Measurements from ENCODE around the gene RBMS3.
"Not testable (repeated sequence)": the region's sequence is repeated elsewhere in the genome, so short reads cannot be mapped to it uniquely, and the experiment has no call there.

RBMS3 gene

DNA sequence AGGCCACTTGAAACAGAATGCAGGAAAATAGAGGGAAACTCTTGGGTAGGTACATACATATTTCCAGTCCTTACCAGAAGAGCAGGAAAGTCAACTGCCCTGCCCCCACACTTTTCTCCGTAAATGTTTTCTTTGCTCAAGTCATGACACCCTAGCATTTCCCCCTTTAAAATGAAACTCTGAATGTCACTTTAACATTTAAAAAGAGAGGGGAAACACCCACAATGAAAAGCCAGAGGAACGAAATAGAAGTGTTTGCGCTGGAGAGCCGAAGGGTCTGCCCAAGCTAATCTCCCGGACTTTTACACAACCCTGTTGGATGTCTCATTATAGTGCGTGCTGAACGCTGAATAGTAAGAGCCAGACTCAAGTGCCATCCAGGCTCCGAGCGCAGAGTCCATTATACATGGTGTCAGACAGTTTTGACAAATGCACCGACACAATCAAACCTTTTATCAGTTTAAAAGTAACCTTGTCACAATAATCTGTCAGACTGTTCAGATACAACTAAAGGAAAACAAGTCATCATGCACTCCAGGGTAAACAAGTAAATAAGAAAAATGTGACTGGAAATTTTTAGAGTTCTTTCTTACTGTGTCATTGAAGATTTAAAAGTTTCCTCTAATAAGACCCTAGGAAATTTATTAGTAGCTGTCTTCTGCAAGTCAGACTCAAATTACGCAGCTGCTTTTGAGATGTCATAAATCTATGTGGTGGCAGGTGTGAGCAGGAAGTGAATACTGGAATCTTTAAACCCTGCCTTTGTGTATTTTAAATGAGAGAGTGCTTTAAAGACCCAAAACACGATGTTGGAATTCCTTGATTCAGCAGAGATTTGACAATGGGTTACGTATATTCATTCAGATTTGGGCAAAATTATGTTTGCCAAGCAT lies 159.8 kb downstream of the RBMS3 start:
- DNase-seq: no peak

DNA sequence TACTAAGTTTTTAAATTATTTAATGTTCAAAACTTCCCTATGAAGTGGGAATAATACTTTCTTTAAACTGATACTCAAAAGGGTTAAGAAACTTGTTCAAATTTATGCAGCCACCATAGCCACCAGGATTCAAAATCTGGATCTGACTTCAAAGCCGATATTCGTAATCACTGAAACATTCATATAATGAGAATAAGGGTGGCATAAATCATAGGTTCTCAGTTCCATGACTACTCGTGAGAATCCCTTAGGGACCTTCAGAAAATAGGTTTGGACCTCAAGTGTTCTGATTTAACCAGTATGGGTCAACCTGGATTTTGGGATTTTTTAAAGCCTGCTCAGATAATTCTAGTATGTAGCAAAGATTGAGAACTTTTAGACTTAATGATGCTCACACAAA lies 160.6 kb downstream of the RBMS3 start:
- DNase-seq: peak; percentile 32

- DNase-seq: no peak
Observed at GRCh38 chr3:29447946-29448627, 167.2 kb downstream of the RBMS3 start.

DNA sequence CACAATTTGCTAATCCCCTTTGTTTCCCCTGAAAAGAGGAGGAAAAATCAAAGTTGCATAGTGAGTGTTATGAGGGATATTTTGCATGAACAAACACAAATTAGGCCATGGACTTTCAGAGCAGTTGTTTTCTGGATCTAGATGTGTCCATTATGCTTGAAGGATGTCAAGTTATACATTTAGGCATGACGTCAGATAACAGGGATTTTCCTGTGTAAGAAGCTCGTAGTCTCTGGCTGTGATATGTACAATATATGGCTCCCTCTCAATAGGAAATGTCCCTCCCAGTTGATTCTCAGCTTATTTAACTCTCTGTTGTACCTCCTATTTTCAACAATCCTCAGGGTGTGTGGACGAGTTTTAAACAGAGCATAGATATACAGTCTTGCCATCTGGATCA lies 171.0 kb downstream of the RBMS3 start:
- DNase-seq: no peak

GRCh38 chr3:29452934-29453283 lies 172.0 kb downstream of the RBMS3 start:
- DNase-seq: no peak

DNA sequence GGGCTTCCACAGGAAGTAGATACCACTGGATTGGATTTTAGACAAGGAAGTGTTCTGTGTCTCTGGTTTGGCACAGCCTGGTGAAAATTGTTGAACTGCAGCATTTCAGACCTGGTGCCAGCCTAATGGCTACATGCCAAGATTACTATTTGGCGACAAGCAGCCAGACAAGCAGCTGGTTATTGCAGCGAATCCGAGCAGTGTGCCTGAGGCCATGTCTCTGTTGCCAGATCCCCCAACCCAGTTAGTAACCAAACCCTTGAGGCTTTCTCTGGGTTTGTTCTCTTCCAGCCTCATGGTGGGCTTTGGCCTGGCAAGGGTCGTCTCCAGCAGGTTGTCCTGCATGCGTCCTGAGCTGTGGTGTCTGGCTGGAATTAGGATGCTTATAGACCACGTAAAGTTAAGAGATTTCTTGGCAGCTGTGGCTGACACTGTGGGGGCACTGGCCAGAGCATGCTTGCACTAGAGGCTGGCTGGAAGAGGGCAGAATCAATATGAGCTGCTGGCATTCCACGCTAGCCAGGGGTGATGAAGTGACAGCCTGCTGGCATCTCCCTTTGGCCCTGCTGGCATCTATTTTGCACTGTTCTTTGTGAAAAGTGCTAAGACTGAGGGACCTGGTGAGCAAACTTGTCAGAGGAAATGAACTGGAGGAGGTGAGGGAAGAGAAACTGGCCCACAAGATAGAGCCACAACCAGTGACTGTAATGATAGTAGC lies 172.6 kb downstream of the RBMS3 start:
- no peak for DNase-seq

DNA sequence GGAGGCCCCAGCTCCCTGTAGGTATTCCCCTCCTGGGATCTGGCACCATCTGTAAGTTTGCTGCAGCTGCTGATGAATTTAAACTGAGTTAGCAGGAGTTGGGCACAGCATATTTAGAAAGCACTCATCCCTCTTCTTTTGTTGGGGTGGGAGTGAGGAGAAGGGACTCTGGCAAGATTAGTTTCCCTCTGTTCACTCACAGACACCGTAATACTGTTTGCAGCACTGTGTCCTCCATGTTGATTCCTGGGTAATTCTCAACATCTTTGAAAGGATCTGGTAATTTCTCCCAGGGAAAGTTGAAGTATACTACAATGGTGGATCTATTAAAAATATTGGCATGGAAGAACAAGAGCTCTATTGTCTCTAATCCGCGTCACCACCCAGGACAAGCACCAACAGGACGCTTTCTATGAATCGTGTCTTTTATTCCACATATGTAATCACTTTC lies 173.3 kb downstream of the RBMS3 start:
- no peak for DNase-seq

DNA sequence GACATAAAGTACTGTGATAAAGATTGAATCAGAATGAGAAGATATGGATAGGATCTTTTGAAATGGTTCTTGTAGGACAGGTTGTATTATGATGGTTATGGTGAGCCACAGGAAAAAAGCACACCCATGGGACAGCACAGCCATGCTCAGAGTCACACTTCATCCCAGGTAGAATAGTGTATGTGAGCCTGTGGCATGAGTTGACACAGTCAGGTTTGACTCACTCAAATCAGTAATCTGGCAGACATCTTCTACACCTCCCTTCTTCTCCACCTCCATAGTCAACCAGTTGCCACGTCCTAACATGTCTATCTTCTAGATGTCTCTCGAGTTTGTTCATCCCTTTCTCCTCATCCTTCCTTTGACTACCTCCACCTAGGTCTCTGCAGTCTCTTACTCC lies 176.0 kb downstream of the RBMS3 start:
- DNase-seq: no peak

DNA sequence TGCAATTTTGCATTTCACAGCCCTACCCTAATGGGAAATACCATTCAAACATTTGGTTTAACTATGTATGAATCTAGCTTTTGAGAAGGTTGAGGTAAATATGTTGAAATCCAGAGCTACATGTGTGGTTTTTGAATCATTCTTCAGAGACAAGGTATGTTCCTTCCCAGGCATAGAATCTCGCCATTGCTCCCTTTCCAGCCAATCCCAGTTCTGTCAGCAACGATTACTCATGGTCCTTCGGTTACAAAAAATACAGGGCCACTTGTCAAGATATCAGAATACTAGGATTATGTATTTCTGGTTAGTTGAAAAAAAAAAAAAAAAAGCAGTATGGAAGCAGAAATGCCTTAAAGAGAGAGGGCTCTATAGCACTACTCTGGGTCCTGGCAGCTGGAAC lies 182.4 kb downstream of the RBMS3 start:
- DNase-seq: peak; percentile 66

GRCh38 chr3:29465836-29466235 lies 185.0 kb downstream of the RBMS3 start:
- peak; percentile 79 for DNase-seq

DNA sequence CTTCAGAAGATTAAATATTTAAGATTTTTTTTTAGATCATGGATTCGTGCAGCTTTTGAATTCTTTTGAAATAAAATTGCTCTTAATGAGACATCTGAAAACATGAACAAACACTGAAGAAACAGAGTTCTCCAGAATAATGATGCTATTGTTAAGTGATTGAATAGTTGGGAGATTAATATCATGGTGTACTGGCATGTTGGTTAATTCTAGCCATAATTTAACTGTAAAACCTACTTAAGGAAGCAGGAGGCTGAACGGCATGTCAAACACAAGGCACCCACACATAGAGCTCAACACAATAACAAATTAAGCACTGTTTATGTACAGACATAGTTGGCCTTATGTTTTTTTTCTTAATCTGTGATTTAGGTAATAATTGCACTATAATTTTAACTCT lies 185.6 kb downstream of the RBMS3 start:
- no peak for DNase-seq

- no peak for DNase-seq
Observed at GRCh38 chr3:29468187-29468586, 187.3 kb downstream of the RBMS3 start.

GRCh38 chr3:29473481-29474170 lies 192.8 kb downstream of the RBMS3 start:
- DNase-seq: not testable (repeated sequence)

DNA sequence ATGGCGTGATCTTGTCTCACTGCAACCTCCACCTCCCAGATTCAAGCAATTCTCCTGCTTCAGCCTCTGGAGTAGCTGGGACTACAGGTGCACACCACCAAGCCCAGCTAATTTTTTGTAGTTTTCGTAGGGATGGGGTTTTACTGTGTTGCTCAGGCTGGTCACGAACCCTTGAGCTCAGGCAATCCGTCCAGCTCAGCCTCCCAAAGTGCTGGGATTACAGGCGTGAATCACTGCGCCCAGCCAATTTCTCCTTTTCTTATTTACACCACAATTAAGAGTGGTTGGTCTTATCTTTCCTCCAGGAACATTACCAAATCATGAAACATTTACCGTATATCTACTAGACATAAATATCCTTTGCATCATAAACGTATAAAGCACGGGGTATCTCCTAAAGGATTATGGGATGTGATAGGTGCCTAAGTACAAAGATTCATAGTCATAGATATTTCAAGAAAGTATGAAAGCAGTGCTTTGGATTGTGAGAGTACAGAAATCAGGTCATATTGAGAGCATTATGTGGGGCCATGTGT lies 194.5 kb downstream of the RBMS3 start:
- DNase-seq: no peak

DNA sequence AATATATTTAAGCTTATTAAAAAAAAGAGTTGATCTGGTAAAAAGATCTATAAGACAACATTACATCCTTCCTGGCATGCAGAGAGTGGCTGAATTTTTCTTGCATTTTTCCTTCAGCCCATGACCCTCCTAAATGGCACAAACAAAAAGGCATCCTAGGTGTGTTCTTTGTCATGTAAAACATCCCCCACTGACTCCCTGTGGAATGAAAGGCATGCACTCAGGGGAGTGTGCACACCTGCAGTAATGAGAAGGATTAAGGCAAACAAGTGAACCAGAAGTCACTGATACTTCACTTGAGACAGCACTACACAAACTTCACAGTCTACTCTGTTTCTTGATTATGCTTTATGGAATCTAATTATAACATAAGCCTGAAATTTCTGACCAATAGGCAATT lies 195.0 kb downstream of the RBMS3 start:
- DNase-seq: no peak

GRCh38 chr3:29478611-29479010 lies 197.7 kb downstream of the RBMS3 start:
- DNase-seq: peak; percentile 65

DNA sequence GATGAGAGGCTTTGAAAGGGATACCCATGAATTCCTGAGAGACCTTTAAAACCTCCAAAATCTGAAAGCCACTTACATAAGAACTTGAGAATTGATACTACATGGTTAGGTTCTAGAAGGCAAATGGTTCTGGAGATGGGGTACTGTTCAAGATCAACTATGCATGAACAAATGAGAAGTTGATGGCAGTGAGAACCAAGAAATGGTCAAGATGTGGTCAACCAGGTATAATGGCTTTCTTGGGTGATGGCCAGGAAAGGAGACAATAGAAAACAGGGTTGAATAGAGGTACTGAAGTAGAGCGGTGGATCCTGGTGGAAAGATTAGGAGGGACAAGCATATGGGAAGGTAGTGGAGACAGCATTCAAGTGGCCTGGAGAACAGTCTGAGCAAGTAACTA lies 200.4 kb downstream of the RBMS3 start:
- DNase-seq: no peak

- DNase-seq: no peak
Observed at GRCh38 chr3:29481969-29482767, 201.3 kb downstream of the RBMS3 start.

DNA sequence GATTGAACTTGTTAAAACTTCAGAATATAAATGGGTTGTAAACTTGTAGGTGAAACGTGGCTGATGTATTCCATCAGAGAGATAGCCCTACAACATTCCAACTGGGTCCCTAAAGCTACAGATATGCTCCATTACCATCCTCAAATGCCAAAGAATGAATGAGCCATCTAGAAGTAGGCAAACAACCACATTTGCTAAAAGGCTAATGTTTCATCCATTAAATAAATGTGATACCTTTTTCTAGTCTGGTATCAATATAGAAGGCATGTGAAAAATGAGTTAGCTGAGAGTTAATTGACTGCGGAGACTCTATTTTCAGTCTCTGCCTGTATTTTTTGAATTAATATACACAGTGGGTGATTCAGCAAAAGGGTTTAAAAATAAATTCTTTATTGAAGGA lies 203.8 kb downstream of the RBMS3 start:
- DNase-seq: no peak

DNA sequence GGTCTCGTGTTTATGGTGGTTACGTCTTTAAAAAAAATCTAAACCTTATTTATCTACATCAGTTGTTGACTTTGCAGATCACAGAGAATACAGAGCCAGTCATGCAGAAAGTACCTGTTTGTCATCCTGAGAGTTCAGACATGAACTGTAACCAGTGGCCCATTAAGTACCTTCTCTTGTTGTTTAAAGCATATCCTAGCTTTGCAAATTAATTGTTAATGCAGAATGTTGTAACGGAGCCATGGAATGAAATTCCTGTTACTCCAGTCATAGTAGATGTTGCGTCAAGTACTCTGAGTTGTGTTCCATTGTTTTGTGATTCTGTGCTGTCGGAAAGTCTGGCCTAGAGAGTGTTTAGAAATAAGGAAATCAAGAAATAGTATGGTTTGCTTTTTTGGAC lies 205.2 kb downstream of the RBMS3 start:
- peak; percentile 58 for DNase-seq

- DNase-seq: no peak
Observed at GRCh38 chr3:29486917-29487316, 206.0 kb downstream of the RBMS3 start.

DNA sequence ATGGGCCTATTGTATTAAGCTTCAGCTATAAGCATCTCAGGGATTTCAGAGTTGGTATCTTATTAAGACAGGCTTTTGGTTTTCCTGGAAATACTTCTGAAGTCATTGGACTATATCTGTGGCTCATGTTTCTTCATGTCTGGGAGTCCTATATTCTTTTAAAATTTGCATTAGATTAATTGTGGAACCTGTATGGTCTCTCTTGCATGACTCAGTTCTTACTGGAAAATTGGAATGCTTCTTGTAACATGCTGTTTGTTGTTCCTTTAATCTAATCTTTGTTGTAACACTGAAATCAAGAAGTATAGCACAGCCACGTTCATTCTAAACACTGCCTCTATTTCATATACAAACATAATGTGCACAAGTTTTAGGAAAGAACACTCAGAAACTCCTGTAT lies 208.1 kb downstream of the RBMS3 start:
- DNase-seq: no peak
